Activated B cell treated with CpG ODN at 0.5 μM for 24 hours (primary cell): Measurements from ENCODE around the gene BMP5. TPM values are rescaled to one million over a fixed set of nuclear protein-coding genes. Genes with fewer than 3 reads are reported as not detected.

Experiments used
- ATAC-seq: fragments of 200-7000 bp; cut with Tn5 transposase; one replicate; pipeline ENCODE4 v1.10.0; 2021; ENCODE audit warnings: low read depth, mild to moderate bottlenecking, moderate library complexity
- CTCF ChIA-PET: fragments of 350-600 bp; sonication (Branson Sonifier 250); formaldehyde crosslinking; loops from one replicate; lab custom pipeline; 2021; ENCODE audit warnings: antibody characterized with exemption; lab: Charles Lee
- POLR2A ChIA-PET: fragments of 350-600 bp; sonication (Branson Sonifier 250); formaldehyde crosslinking; loops from one replicate; lab custom pipeline; 2021; ENCODE audit warnings: antibody characterized with exemption; lab: Charles Lee
- DNase-seq: peaks from one replicate; pipeline ENCODE4 v3.0.0; 2022
- H3K27ac Mint-ChIP-seq: one replicate; pipeline ENCODE4 v1.8.0; 2020; ENCODE audit warnings: mixed read lengths
- H3K27me3 Mint-ChIP-seq: one replicate; pipeline ENCODE4 v1.8.0; 2021; ENCODE audit warnings: mixed read lengths
- H3K36me3 Mint-ChIP-seq: one replicate; pipeline ENCODE4 v1.8.0; 2021; ENCODE audit warnings: low read depth, mixed read lengths
- H3K4me1 Mint-ChIP-seq: one replicate; pipeline ENCODE4 v1.8.0; 2021; ENCODE audit warnings: mixed read lengths
- H3K4me3 Mint-ChIP-seq: one replicate; pipeline ENCODE4 v1.8.0; 2020; ENCODE audit warnings: mild to moderate bottlenecking, mixed read lengths
- H3K9me3 Mint-ChIP-seq: one replicate; pipeline ENCODE4 v1.8.0; 2020; ENCODE audit warnings: mixed read lengths
- CTCF ChIP-seq: fragments of 200-600 bp; IDR thresholded peaks from one replicate; pipeline ENCODE4 v1.8.0; 2022; ENCODE audit warnings: antibody characterized with exemption, mild to moderate bottlenecking
- intact Hi-C: fragments of 100-400 bp; cut with micrococcal nuclease; formaldehyde crosslinking; loops from one replicate; pipeline ENCODE4 v1.15.1; 2024
- total RNA-seq: library from RNA; stranded (reverse); gene quantifications from 2 replicates; pipeline ENCODE4 v1.2.3, GENCODE V29; 2022

BMP5 gene
- total RNA-seq, 1 donor from 2014 or later, result not detected

GRCh38 chr6:55785273-55785672, 90.1 kb downstream of the BMP5 start:
- Mint-ChIP-seq H3K4me3 (no peak overlapping the region), H3K27me3 (no peaks in the 10 kb centered on the region), H3K4me1 (no peaks in the 10 kb centered on the region), H3K9me3 (no peaks in the 10 kb centered on the region), H3K27ac (no peak overlapping the region), H3K36me3 (no peaks in the 10 kb centered on the region)
- ATAC-seq (no peak), DNase-seq (no peak)
- TF ChIP-seq CTCF, result no peak
- ChIA-PET POLR2A (no interaction called here), CTCF (no interaction called here)
- intact Hi-C loops, result no loop called here

DNA sequence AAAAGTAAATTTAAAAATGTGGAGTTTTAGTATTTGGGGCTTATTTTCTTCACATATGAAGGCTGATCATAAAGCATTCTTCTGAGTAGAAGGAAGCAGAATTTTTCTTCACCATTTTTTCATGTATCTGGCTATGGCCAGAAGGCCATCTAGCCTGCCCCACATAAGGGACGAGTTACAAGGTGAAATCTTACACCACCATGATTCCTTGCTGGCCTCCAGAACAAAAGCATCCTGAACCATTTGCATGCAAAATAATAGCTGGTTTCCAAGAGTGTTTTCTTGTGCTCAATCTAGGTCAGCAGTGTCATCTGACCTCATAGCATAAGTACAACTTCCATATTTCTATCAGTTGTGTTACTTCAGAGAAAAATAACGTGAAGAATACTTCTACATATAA, 93.1 kb downstream of the BMP5 start:
- CTCF ChIA-PET, result no interaction called here
- intact Hi-C loops, result no loop called here

DNA sequence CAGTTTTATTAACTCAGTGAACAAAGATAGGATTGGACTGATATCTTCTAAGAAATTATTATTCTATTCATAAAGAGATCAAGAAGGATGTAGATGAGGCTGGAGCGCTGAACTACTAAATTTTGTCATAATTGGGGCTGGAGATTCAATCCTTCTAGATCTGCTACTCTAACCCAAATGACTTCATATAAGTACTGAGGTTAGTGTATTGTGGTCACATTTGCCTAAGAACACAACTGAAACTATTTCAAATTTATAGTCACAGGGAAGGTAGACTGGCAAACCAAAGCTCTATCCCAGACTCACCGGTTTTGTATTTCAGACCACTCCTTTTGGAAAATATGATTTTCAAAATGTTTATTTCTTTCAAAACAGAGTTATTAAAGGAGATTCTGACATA, 96.7 kb downstream of the BMP5 start:
- H3K27ac Mint-ChIP-seq, result no peak overlapping the region
- no peaks in the 10 kb centered on the region for H3K27me3 Mint-ChIP-seq
- intact Hi-C loops, result no loop called here
- H3K9me3 Mint-ChIP-seq, result peaks cover 7% of the 10 kb centered on the region
- H3K36me3 Mint-ChIP-seq, result no peaks in the 10 kb centered on the region
- no peak overlapping the region for H3K4me3 Mint-ChIP-seq
- no peaks in the 10 kb centered on the region for H3K4me1 Mint-ChIP-seq
- TF ChIP-seq CTCF, result no peak
- DNase-seq (no peak), ATAC-seq (no peak)
- CTCF ChIA-PET, result no interaction called here
- POLR2A ChIA-PET, result no interaction called here

More for the DNA sequence above, 93.1 kb downstream of the BMP5 start:
- no peak for ATAC-seq
- Mint-ChIP-seq H3K4me1 (no peaks in the 10 kb centered on the region), H3K4me3 (no peak overlapping the region), H3K27me3 (no peaks in the 10 kb centered on the region), H3K9me3 (peaks cover 3% of the 10 kb centered on the region), H3K36me3 (no peaks in the 10 kb centered on the region), H3K27ac (no peak overlapping the region)
- no peak for DNase-seq
- TF ChIP-seq CTCF, result no peak
- POLR2A ChIA-PET, result no interaction called here

- H3K4me3 Mint-ChIP-seq, result no peak overlapping the region
- intact Hi-C loops, result no loop called here
- POLR2A ChIA-PET, result no interaction called here
- no peaks in the 10 kb centered on the region for H3K36me3 Mint-ChIP-seq
- H3K9me3 Mint-ChIP-seq, result peaks cover 9% of the 10 kb centered on the region
- H3K4me1 Mint-ChIP-seq, result no peaks in the 10 kb centered on the region
- ATAC-seq, result no peak
- no peak for DNase-seq
- CTCF ChIA-PET, result no interaction called here
- no peaks in the 10 kb centered on the region for H3K27me3 Mint-ChIP-seq
- TF ChIP-seq CTCF, result no peak
- no peak overlapping the region for H3K27ac Mint-ChIP-seq
Measured at GRCh38 chr6:55777469-55777868, 97.9 kb downstream of the BMP5 start.

DNA sequence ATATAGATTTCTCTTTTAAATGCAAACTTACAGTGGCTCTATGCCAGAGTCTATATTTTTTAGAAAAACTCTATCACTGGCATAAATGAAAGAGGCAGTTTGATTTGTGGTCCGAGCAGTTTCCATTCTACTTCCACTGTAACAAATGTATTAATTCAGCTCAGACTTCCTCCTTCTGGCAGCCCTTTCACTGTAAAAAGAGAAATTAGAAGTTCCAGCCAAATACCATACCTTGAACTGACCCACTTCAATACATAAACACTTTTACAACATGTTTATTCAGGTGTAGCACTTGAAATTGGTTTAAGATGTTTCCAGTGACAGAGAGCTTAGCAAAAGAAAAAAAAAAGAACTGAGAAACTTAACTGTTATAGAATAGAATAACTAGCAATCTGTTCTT, 99.3 kb downstream of the BMP5 start:
- no peaks in the 10 kb centered on the region for H3K36me3 Mint-ChIP-seq
- H3K9me3 Mint-ChIP-seq, result peaks cover 9% of the 10 kb centered on the region
- TF ChIP-seq CTCF, result no peak
- POLR2A ChIA-PET, result no interaction called here
- intact Hi-C loops, result no loop called here
- CTCF ChIA-PET, result no interaction called here
- H3K27me3 Mint-ChIP-seq, result no peaks in the 10 kb centered on the region
- ATAC-seq (no peak), DNase-seq (no peak)
- no peak overlapping the region for H3K27ac Mint-ChIP-seq
- no peaks in the 10 kb centered on the region for H3K4me1 Mint-ChIP-seq
- no peak overlapping the region for H3K4me3 Mint-ChIP-seq
